ENCODE results near the gene LTBP4.

DNA sequence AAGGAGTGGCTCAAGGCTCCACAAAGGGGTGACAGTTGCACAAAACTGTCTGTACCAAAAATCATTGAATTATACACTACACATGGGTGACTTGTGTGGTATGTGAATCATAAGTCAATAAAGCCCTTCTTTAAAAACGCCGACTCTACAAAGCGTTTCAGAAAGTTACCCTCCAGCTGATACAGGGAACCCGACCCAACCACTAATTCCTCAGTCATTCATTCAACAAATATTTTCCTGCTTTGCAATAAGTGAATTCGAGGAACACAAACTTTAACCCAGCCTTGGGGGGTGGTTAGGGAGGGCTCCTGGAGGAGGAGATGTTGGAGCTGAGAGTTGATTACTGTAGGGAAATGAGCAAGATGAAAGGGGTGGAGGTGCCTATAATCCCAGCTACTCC, 32.0 kb downstream of the LTBP4 start:
- TF ChIP-seq CTCF (IDR thresholded peaks at IDR 0.05) = no peak
- TF ChIP-seq POLR2A (IDR thresholded peaks at IDR 0.05) = no peak
